H1 (cell line): ENCODE measurements around the gene C15orf39. TPM values are rescaled to one million over a fixed set of nuclear protein-coding genes. Genes with fewer than 3 reads are reported as not detected.

Experiments
- CTCF ChIA-PET: fragments of 300-600 bp; sonication (Branson Sonifier 250); formaldehyde crosslinking; loops from one replicate; lab custom pipeline; 2021; ENCODE audit not compliant: partially characterized antibody; lab: Charles Lee
- POLR2A ChIA-PET: fragments of 300-600 bp; sonication (Branson Sonifier 250); formaldehyde crosslinking; loops from one replicate; lab custom pipeline; 2021; ENCODE audit warnings: inconsistent platforms; ENCODE audit not compliant: partially characterized antibody; lab: Charles Lee
- DNase-seq, 2 experiments: peaks; one replicate each; pipeline versions ENCODE4 v3.0.0 to v3.0.0-alpha.2; 2010 to 2022; ENCODE audit warnings: low spot score in 2 of 2, low read depth in 1 of 2, mixed read lengths in 1 of 2
- FAIRE-seq: peaks from 2 replicates; lab custom pipeline; 2011; peaks lifted over from hg19 to GRCh38; lab: Jason Lieb, UNC
- H2AFZ ChIP-seq: 2 replicates; pipeline ENCODE4 v1.8.1; 2012; ENCODE audit warnings: low read length, inconsistent platforms
- H2AK5ac ChIP-seq: 2 replicates; pipeline ENCODE4 v1.6.1; 2013; ENCODE audit warnings: low read depth, low read length
- H2BK120ac ChIP-seq: replicated peaks from 2 replicates; pipeline ENCODE3; 2013; ENCODE audit warnings: low read depth, low read length, inconsistent platforms
- H2BK12ac ChIP-seq: 2 replicates; pipeline ENCODE4 v1.6.1; 2013; ENCODE audit warnings: low read depth, low read length
- H2BK15ac ChIP-seq: 2 replicates; pipeline ENCODE4 v1.6.1; 2013; ENCODE audit warnings: low read length
- H2BK20ac ChIP-seq: 2 replicates; pipeline ENCODE4 v1.6.1; 2013; ENCODE audit warnings: low read length
- H2BK5ac ChIP-seq: 2 replicates; pipeline ENCODE4 v1.6.1; 2013; ENCODE audit warnings: low read depth, low read length
- H3K14ac ChIP-seq: 2 replicates; pipeline ENCODE4 v1.6.1; 2013; ENCODE audit warnings: inconsistent platforms; ENCODE audit not compliant: insufficient read length
- H3K18ac ChIP-seq: 2 replicates; pipeline ENCODE4 v1.6.1; 2013; ENCODE audit warnings: low read length; ENCODE audit errors: extremely low read depth
- H3K23ac ChIP-seq: 2 replicates; pipeline ENCODE4 v1.6.1; 2013; ENCODE audit warnings: inconsistent platforms; ENCODE audit not compliant: insufficient read length
- H3K23me2 ChIP-seq: 2 replicates; pipeline ENCODE4 v1.6.1; 2013; ENCODE audit warnings: low read depth, low read length
- H3K27ac ChIP-seq: 2 replicates; pipeline ENCODE4 v1.6.1; 2011; ENCODE audit warnings: low read depth, low read length, inconsistent platforms
- H3K27me3 ChIP-seq, 4 experiments: replicated peaks in 1 of 4; 1 replicate in 1 of 4; 2 replicates in 3 of 4; pipeline versions ENCODE4 v1.6.1 to v1.8.1; 2011 to 2013; ENCODE audit warnings: low read length in 3 of 4, mild to moderate bottlenecking in 3 of 4, inconsistent platforms in 2 of 4, mixed read lengths in 2 of 4, moderate library complexity in 1 of 4; ENCODE audit not compliant: control insufficient read depth in 3 of 4, insufficient read depth in 3 of 4; ENCODE audit errors: extremely low read depth in 1 of 4
- H3K36me3 ChIP-seq, 4 experiments: 2 replicates each; pipeline versions ENCODE4 v1.6.1 to v1.8.1; 2011 to 2013; ENCODE audit warnings: mild to moderate bottlenecking in 4 of 4, low read length in 3 of 4, moderate library complexity in 2 of 4, control low read depth in 1 of 4, inconsistent platforms in 1 of 4; ENCODE audit not compliant: insufficient read depth in 4 of 4, control insufficient read depth in 2 of 4
- H3K4ac ChIP-seq: replicated peaks from 2 replicates; pipeline ENCODE3; 2013; ENCODE audit warnings: low read length, low read depth, mixed read lengths, inconsistent platforms; ENCODE audit not compliant: insufficient read length
- H3K4me1 ChIP-seq, 4 experiments: replicated peaks in 1 of 4; 1 replicate in 1 of 4; 2 replicates in 3 of 4; pipeline versions ENCODE4 v1.6.1 to v1.8.1; 2011 to 2013; ENCODE audit warnings: low read length in 3 of 4, inconsistent platforms in 2 of 4, mixed read lengths in 1 of 4; ENCODE audit not compliant: insufficient read depth in 4 of 4, control insufficient read depth in 3 of 4
- H3K4me2 ChIP-seq, 2 experiments: 2 replicates each; pipeline versions ENCODE4 v1.6.1 to v1.8.1; 2011 to 2013; ENCODE audit warnings: low read depth in 2 of 2, low read length in 2 of 2, control low read depth in 1 of 2, inconsistent platforms in 1 of 2, mild to moderate bottlenecking in 1 of 2; ENCODE audit not compliant: insufficient read depth in 1 of 2
- H3K4me3 ChIP-seq, 4 experiments: fragments of 200-600, 300-600 bp in 1 of 4; sonication (generic), shearing (Covaris generic), sonication (Bioruptor Twin) in 1 of 4; 2 replicates each; pipeline versions ENCODE4 v1.5.1 to v1.8.1; 2011 to 2016; ENCODE audit warnings: low read length in 4 of 4, low read depth in 3 of 4, control low read depth in 2 of 4, inconsistent platforms in 2 of 4, mild to moderate bottlenecking in 2 of 4, mixed read lengths in 1 of 4, moderate library complexity in 1 of 4; ENCODE audit not compliant: insufficient read depth in 2 of 4; ENCODE audit errors: extremely low read depth in 1 of 4
- H3K56ac ChIP-seq: replicated peaks from 2 replicates; pipeline ENCODE3; 2013; ENCODE audit warnings: low read depth, mild to moderate bottlenecking, mixed read lengths, low read length, inconsistent platforms; ENCODE audit not compliant: insufficient read length
- H3K79me1 ChIP-seq: 2 replicates; pipeline ENCODE4 v1.6.1; 2013; ENCODE audit warnings: low read depth, low read length, control low read depth
- H3K79me2 ChIP-seq, 2 experiments: 2 replicates each; pipeline versions ENCODE4 v1.6.1 to v1.8.1; 2012 to 2013; ENCODE audit warnings: low read length in 2 of 2, mild to moderate bottlenecking in 2 of 2, inconsistent platforms in 1 of 2; ENCODE audit not compliant: insufficient read depth in 2 of 2, control insufficient read depth in 1 of 2
- H3K9ac ChIP-seq, 4 experiments: replicated peaks in 1 of 4; 1 replicate in 1 of 4; 2 replicates in 3 of 4; pipeline versions ENCODE4 v1.6.1 to v1.8.1; 2011 to 2013; ENCODE audit warnings: low read depth in 3 of 4, low read length in 3 of 4, control low read depth in 2 of 4, mild to moderate bottlenecking in 2 of 4, moderate library complexity in 2 of 4, inconsistent platforms in 1 of 4; ENCODE audit errors: extremely low read depth in 1 of 4
- H3K9me3 ChIP-seq, 2 experiments: 2 replicates each; pipeline versions ENCODE4 v1.6.1 to v1.8.1; 2012 to 2013; ENCODE audit warnings: mild to moderate bottlenecking in 2 of 2, moderate library complexity in 2 of 2, control low read depth in 1 of 2, inconsistent platforms in 1 of 2, low read depth in 1 of 2, low read length in 1 of 2, mixed read lengths in 1 of 2; ENCODE audit not compliant: insufficient read depth in 2 of 2
- H4K20me1 ChIP-seq, 2 experiments: replicated peaks in 1 of 2; 2 replicates each; pipeline versions ENCODE3 to v1.8.1; 2011 to 2013; ENCODE audit warnings: inconsistent platforms in 2 of 2, low read length in 2 of 2, mild to moderate bottlenecking in 1 of 2; ENCODE audit not compliant: insufficient read depth in 2 of 2, control insufficient read depth in 1 of 2
- H4K5ac ChIP-seq: 2 replicates; pipeline ENCODE4 v1.6.1; 2013; ENCODE audit warnings: low read length, low read depth, mixed read lengths, inconsistent platforms; ENCODE audit not compliant: insufficient read length
- H4K8ac ChIP-seq: 2 replicates; pipeline ENCODE4 v1.8.0; 2013; ENCODE audit warnings: mild to moderate bottlenecking, moderate library complexity, low read length, inconsistent platforms; ENCODE audit not compliant: insufficient read depth; ENCODE audit errors: extremely low read depth
- H4K91ac ChIP-seq: replicated peaks from 2 replicates; pipeline ENCODE3; 2013; ENCODE audit warnings: low read length, mixed read lengths, inconsistent platforms; ENCODE audit not compliant: insufficient read length
- ATF3 ChIP-seq: IDR thresholded peaks from 2 replicates; pipeline ENCODE4 v1.6.1; 2011; ENCODE audit warnings: low read depth, mild to moderate bottlenecking, low read length; ENCODE audit not compliant: insufficient read depth
- CBX5 ChIP-seq: fragments of 300-800, 300-1000 bp; sonication (generic); IDR thresholded peaks from 2 replicates; pipeline ENCODE4 v1.7.1; 2016; ENCODE audit warnings: antibody characterized with exemption, low read length, low read depth
- CTBP2 ChIP-seq: IDR thresholded peaks from 2 replicates; pipeline ENCODE4 v1.7.0; 2011; ENCODE audit warnings: borderline replicate concordance, mild to moderate bottlenecking, moderate library complexity, mixed read lengths, low read length; ENCODE audit not compliant: insufficient read depth, insufficient read length
- JUN ChIP-seq: IDR thresholded peaks from 2 replicates; pipeline ENCODE4 v1.6.1; 2011; ENCODE audit warnings: low read depth, mild to moderate bottlenecking, improper control_type of control experiment, low read length
- KDM5A ChIP-seq: fragments of 200-600 bp; IDR thresholded peaks from 2 replicates; pipeline ENCODE4 v1.7.1; 2012; ENCODE audit warnings: mild to moderate bottlenecking, low read length, inconsistent platforms, mixed read lengths
- MAFK ChIP-seq: IDR thresholded peaks from 2 replicates; pipeline ENCODE4 v1.6.1; 2012; ENCODE audit warnings: low read depth, mild to moderate bottlenecking, improper control_type of control experiment, low read length
- NRF1 ChIP-seq: IDR thresholded peaks from 2 replicates; pipeline ENCODE4 v1.6.1; 2011; ENCODE audit warnings: mild to moderate bottlenecking, low read depth, low read length, improper control_type of control experiment
- POU5F1 ChIP-seq: IDR thresholded peaks from 2 replicates; pipeline ENCODE4 v1.6.1; 2011; ENCODE audit warnings: low read depth, mild to moderate bottlenecking, low read length, moderate library complexity
- SIN3A ChIP-seq, 2 experiments: IDR thresholded peaks in 1 of 2; conservative IDR thresholded peaks in 1 of 2; 2 replicates each; pipeline ENCODE4 v1.6.1; 2011 to 2012; ENCODE audit warnings: low read length in 2 of 2, improper control_type of control experiment in 1 of 2, low read depth in 1 of 2, mild to moderate bottlenecking in 1 of 2
- SIRT6 ChIP-seq: IDR thresholded peaks from one replicate; pipeline ENCODE4 v1.7.1; 2012; ENCODE audit warnings: low read length, inconsistent platforms
- SUZ12 ChIP-seq: fragments of 200-600 bp; sonication (generic); IDR thresholded peaks from 2 replicates; pipeline ENCODE4 v1.6.1; 2012; ENCODE audit warnings: mild to moderate bottlenecking, inconsistent platforms, low read length, moderate library complexity, mixed read lengths
- TEAD4 ChIP-seq: IDR thresholded peaks from 2 replicates; pipeline ENCODE4 v1.6.1; 2012; ENCODE audit warnings: low read depth, low read length, inconsistent platforms, mixed read lengths
- YY1 ChIP-seq: IDR thresholded peaks from 2 replicates; pipeline ENCODE4 v1.6.1; 2011; ENCODE audit warnings: low read depth, mild to moderate bottlenecking, low read length
- WGBS, 2 experiments: shearing (Covaris generic) in 1 of 2; methylation state at CpG; one replicate each; pipeline versions ENCODE4 v1.1.6 to v1.1.7; 2013 to 2015; ENCODE audit warnings: low lambda C conversion rate in 2 of 2, mixed read lengths in 2 of 2, inconsistent platforms in 1 of 2, low coverage in 1 of 2, missing lambda C conversion rate in 1 of 2; ENCODE audit not compliant: insufficient replicate concordance in 2 of 2, insufficient coverage in 1 of 2, insufficient read length in 1 of 2; ENCODE audit errors: extremely low coverage in 1 of 2, missing lambda C conversion rate in 1 of 2; 5-methylcytosine and 5-hydroxymethylcytosine counted together
- polyA plus RNA-seq, 7 experiments: library from polyadenylated mRNA; depleted of rRNA in 3 of 7; stranded (reverse) in 5 of 7; unstranded in 2 of 7; fragments of >200 nt in 5 of 7; fragments of 200-250 nt in 2 of 7; gene quantifications; 1 replicate in 5 of 7; 2 replicates in 1 of 7; 4 replicates in 1 of 7; pipeline versions ENCODE4 v1.2.1 to v1.2.3, GENCODE V29; 2011 to 2013; ENCODE audit warnings: missing spikeins in 2 of 7, mixed read lengths in 2 of 7
- total RNA-seq: library from RNA; stranded (reverse); fragmentation: NEBNext Ultra II Directional; extraction: Animal tissue kit (Norgen Biotek cat#: 25700); gene quantifications from 2 replicates; pipeline ENCODE4 v1.2.1, GENCODE V29; 2021

The C15orf39 gene
- total and polyA plus RNA-seq, 2 of the 8 experiments (the other 6 are each of a cell fraction or from before 2014, with no cell fraction given): 13.8 to 38.5 TPM

- H2AK5ac ChIP-seq: no peak overlapping the region
- POLR2A ChIA-PET: interaction anchor here (1.2 kb wide), 1 partner anchor 14 kb away, joined by 3 read pairs; no protein-coding TSS in a partner anchor
- no peaks in the 10 kb centered on the region for H4K20me1 ChIP-seq
- H3K4me3 ChIP-seq: no peak overlapping the region
- no peak overlapping the region for H3K9ac ChIP-seq
- no peak overlapping the region for H3K4me2 ChIP-seq
- no peak overlapping the region for H4K91ac ChIP-seq
- no peaks in the 10 kb centered on the region for H3K36me3 ChIP-seq
- H3K9me3 ChIP-seq: no peaks in the 10 kb centered on the region
- no peak overlapping the region for H3K56ac ChIP-seq
- WGBS, 2 experiments: 88% methylated on average over 6 of the region's 13 CpGs; no CpG with 5 or more reads in 1 of the 2 experiments
- DNase-seq (no peak), FAIRE-seq (no peak)
- no peak overlapping the region for H2BK20ac ChIP-seq
- no peak overlapping the region for H2BK5ac ChIP-seq
- CTCF ChIA-PET: interaction anchor here (0.6 to 3.4 kb wide), 7 partner anchors 11 to 204 kb away, joined by 3 to 8 read pairs (median 4); no protein-coding TSS in a partner anchor
- no peak overlapping the region for H2BK120ac ChIP-seq
- no peak overlapping the region for H2BK12ac ChIP-seq
- no peak overlapping the region for H3K18ac ChIP-seq
- H2AFZ ChIP-seq: no peak overlapping the region
- no peaks in the 10 kb centered on the region for H3K79me2 ChIP-seq
- no peak overlapping the region for H4K8ac ChIP-seq
- no peak overlapping the region for H4K5ac ChIP-seq
- no peak overlapping the region for H3K4ac ChIP-seq
- H3K14ac ChIP-seq: no peak overlapping the region
- no peak overlapping the region for H3K23ac ChIP-seq
- H2BK15ac ChIP-seq: no peak overlapping the region
- H3K27ac ChIP-seq: no peak overlapping the region
- H3K79me1 ChIP-seq: no peaks in the 10 kb centered on the region
- H3K23me2 ChIP-seq: no peaks in the 10 kb centered on the region
- H3K4me1 ChIP-seq: no peaks in the 10 kb centered on the region; a peak in 2 of 7 replicates
- no peaks in the 10 kb centered on the region; a peak in 1 of 7 replicates for H3K27me3 ChIP-seq
- TF ChIP-seq MAFK (no peak), SIRT6 (no peak), KDM5A (no peak), SUZ12 (no peak), SIN3A (conservative IDR thresholded peaks at IDR 0.05 in 1 of 2, IDR thresholded peaks at IDR 0.05 in 1 of 2; ENCODE audit: low read depth in 1 of 2, low read length in 2 of 2) (no peak), ATF3 (no peak), NRF1 (no peak), POU5F1 (no peak), YY1 (no peak), JUN (no peak), CTBP2 (no peak), TEAD4 (no peak), CBX5 (no peak)
These were observed 26.1 kb downstream of the C15orf39 start for GRCh38 chr15:75227663-75228280.
